ENCODE measurements around the gene ZNF774. TPM values are rescaled to one million over a fixed set of nuclear protein-coding genes. Genes with fewer than 3 reads are reported as not detected.

The ZNF774 gene
- total and polyA plus RNA-seq, 8 donors, result 0.58 to 7.1 (median 2.3) TPM

GRCh38 chr15:90389513-90389912 lies 37.4 kb downstream of the ZNF774 start:
- Histone ChIP-seq H3K36me3 (peaks cover 10 to 26% (median 18%) of the 10 kb centered on the region in 4 donors), H3K27ac (peak overlapping the region in 4 of 5 donors; percentile 99 to 100 (median 100)), H3K4me3 (peak overlapping the region; percentile 71 to 99 (median 92)), H3K27me3 (no peaks in the 10 kb centered on the region), H3K4me1 (peaks cover 28 to 60% (median 51%) of the 10 kb centered on the region in 4 donors), H3K9me3 (no peaks in the 10 kb centered on the region)
- TF ChIP-seq POLR2A (IDR thresholded peaks at IDR 0.05) (no peak), CTCF (IDR thresholded peaks at IDR 0.05) (no peak), EP300 (IDR thresholded peaks at IDR 0.05) (no peak), POLR2AphosphoS5 (IDR thresholded peaks at IDR 0.05) (no peak)
- intact Hi-C loops (cut with DNase I; ENCODE audit: low total_unique reads), result no loop called here
- 33 to 44% (median 36%) methylated on average over 6 of the region's 6 CpGs for WGBS, 5 donors
- no peak for DNase-seq

- DNase-seq, result no peak
- H3K27me3 ChIP-seq, result no peaks in the 10 kb centered on the region
- H3K4me1 ChIP-seq, result peaks cover 33 to 92% (median 70%) of the 10 kb centered on the region in 4 donors
- no peaks in the 10 kb centered on the region for H3K9me3 ChIP-seq
- WGBS, 5 donors, result 55 to 83% (median 68%) methylated on average over 1 of the region's 1 CpG
- TF ChIP-seq POLR2AphosphoS5 (IDR thresholded peaks at IDR 0.05) (no peak), POLR2A (IDR thresholded peaks at IDR 0.05) (no peak), EP300 (IDR thresholded peaks at IDR 0.05) (no peak), CTCF (IDR thresholded peaks at IDR 0.05) (no peak)
- peak overlapping the region in 2 of 5 donors; percentile 4 for H3K27ac ChIP-seq
- H3K36me3 ChIP-seq, result peaks cover 10 to 26% (median 18%) of the 10 kb centered on the region in 4 donors
- no peak overlapping the region for H3K4me3 ChIP-seq
- intact Hi-C loops (cut with DNase I; ENCODE audit: low total_unique reads), result no loop called here
Measured at GRCh38 chr15:90393040-90393439, 41.0 kb downstream of the ZNF774 start.

GRCh38 chr15:90394074-90394473 lies 42.0 kb downstream of the ZNF774 start:
- intact Hi-C loops (cut with DNase I; ENCODE audit: low total_unique reads), result no loop called here
- H3K9me3 ChIP-seq, result no peaks in the 10 kb centered on the region
- H3K4me3 ChIP-seq, result no peak overlapping the region
- no peak for DNase-seq
- TF ChIP-seq EP300 (IDR thresholded peaks at IDR 0.05), result no peak
- no peak for TF ChIP-seq CTCF (IDR thresholded peaks at IDR 0.05)
- WGBS, 5 donors, result 100% methylated on average over 1 of the region's 1 CpG
- peaks cover 33 to 100% (median 76%) of the 10 kb centered on the region in 4 donors for H3K4me1 ChIP-seq
- peak overlapping the region in 2 of 5 donors; percentile 17 to 25 for H3K27ac ChIP-seq
- H3K36me3 ChIP-seq, result peaks cover 10 to 26% (median 18%) of the 10 kb centered on the region in 4 donors
- H3K27me3 ChIP-seq, result no peaks in the 10 kb centered on the region

- WGBS, 5 donors, result 94 to 98% (median 95%) methylated on average over 12 of the region's 12 CpGs
- Histone ChIP-seq H3K27ac (peak overlapping the region in 2 of 5 donors; percentile 17 to 25), H3K4me3 (no peak overlapping the region), H3K4me1 (peaks cover 29 to 100% (median 74%) of the 10 kb centered on the region in 4 donors), H3K9me3 (no peaks in the 10 kb centered on the region), H3K36me3 (peaks cover 10 to 26% (median 18%) of the 10 kb centered on the region in 4 donors), H3K27me3 (no peaks in the 10 kb centered on the region)
- TF ChIP-seq POLR2AphosphoS5 (IDR thresholded peaks at IDR 0.05) (no peak), CTCF (IDR thresholded peaks at IDR 0.05) (no peak), EP300 (IDR thresholded peaks at IDR 0.05) (no peak), POLR2A (IDR thresholded peaks at IDR 0.05) (no peak)
- no peak for DNase-seq
- intact Hi-C loops (cut with DNase I; ENCODE audit: low total_unique reads), result no loop called here
Measured at GRCh38 chr15:90394748-90395442, 42.8 kb downstream of the ZNF774 start.
